Right lobe of liver (tissue), 4 donors: Measurements from ENCODE around the gene CAPN13.
A peak's percentile ranks its signal among the peaks of the same experiment; 100 is the strongest.

ENCODE experiments used
- POLR2A ChIP-seq: fragments of 450-650 bp; IDR thresholded peaks from one replicate; pipeline ENCODE4 v1.6.1; 2017; ENCODE audit warnings: antibody characterized with exemption, mild to moderate bottlenecking
- TF ChIP-seq, protein P1 (sequence below), 4 donors: fragments of 200-600 bp in 3 of 4; fragments of 450-650 bp in 1 of 4; IDR thresholded peaks; one replicate each; pipeline versions ENCODE4 v1.5.1 to v1.8.0; 2016 to 2022; ENCODE audit warnings: antibody characterized with exemption in 4 of 4, mild to moderate bottlenecking in 2 of 4
- donor health status: DM: no; HTN: no; CAD: no.
- donor health status: DM: no; HTN: no; CAD: no.
- donor health status: DM: no; HTN: yes; CAD: no.

GRCh38 chr2:30686000-30686399 lies 121.2 kb downstream of the CAPN13 start:
- TF ChIP-seq, protein P1, sequence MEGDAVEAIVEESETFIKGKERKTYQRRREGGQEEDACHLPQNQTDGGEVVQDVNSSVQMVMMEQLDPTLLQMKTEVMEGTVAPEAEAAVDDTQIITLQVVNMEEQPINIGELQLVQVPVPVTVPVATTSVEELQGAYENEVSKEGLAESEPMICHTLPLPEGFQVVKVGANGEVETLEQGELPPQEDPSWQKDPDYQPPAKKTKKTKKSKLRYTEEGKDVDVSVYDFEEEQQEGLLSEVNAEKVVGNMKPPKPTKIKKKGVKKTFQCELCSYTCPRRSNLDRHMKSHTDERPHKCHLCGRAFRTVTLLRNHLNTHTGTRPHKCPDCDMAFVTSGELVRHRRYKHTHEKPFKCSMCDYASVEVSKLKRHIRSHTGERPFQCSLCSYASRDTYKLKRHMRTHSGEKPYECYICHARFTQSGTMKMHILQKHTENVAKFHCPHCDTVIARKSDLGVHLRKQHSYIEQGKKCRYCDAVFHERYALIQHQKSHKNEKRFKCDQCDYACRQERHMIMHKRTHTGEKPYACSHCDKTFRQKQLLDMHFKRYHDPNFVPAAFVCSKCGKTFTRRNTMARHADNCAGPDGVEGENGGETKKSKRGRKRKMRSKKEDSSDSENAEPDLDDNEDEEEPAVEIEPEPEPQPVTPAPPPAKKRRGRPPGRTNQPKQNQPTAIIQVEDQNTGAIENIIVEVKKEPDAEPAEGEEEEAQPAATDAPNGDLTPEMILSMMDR (IDR thresholded peaks at IDR 0.05) = peak in 3 of 4 donors; percentile 12 to 38 (median 23)
- no peak for TF ChIP-seq POLR2A
